K562 (cell line): Measurements from ENCODE around the gene MYBL2. TPM values are rescaled to one million over a fixed set of nuclear protein-coding genes. Genes with fewer than 3 reads are reported as not detected.

Experiments used
- ATAC-seq: fragments of 200-7000 bp; cut with Tn5 transposase; 3 replicates; pipeline ENCODE4 v1.9.1; 2020; ENCODE audit warnings: moderate library complexity
- BruUV-seq: library from RNA; stranded (reverse); fragments of 400-500 nt; replicated peaks from 2 replicates; lab custom pipeline; 2021; lab: Mats Ljungman, UMichigan
- CTCF ChIA-PET: fragments of 300-600 bp; formaldehyde crosslinking; extraction: SDS; loops from one replicate; lab custom pipeline; 2021; ENCODE audit warnings: low intra/inter-chr PET ratio; lab: Yijun Ruan, JAX
- POLR2A ChIA-PET: fragments of 300-600, 350-650 bp; sonication (Branson Sonifier 250); formaldehyde crosslinking; extraction: SDS; loops from one replicate; lab custom pipeline; 2021; ENCODE audit warnings: antibody characterized with exemption, inconsistent platforms; lab: Yijun Ruan, JAX
- DNase-seq, 4 experiments: peaks; one replicate each; pipeline versions ENCODE4 v3.0.0 to v3.0.0-alpha.2; 2011 to 2018; ENCODE audit warnings: low spot score in 3 of 4, mixed read lengths in 3 of 4; ENCODE audit errors: extremely low read depth in 1 of 4
- FAIRE-seq: peaks from 2 replicates; lab custom pipeline; 2011; peaks lifted over from hg19 to GRCh38; lab: Jason Lieb, UNC
- H2AFZ ChIP-seq: 2 replicates; pipeline ENCODE4 v1.6.0; 2011; ENCODE audit warnings: low read depth, low read length, control low read depth, inconsistent platforms
- H3K27ac ChIP-seq: fragments of 200-600 bp; 3 replicates; pipeline ENCODE4 v1.8.0; 2011; ENCODE audit warnings: low read depth, mild to moderate bottlenecking, control low read depth, inconsistent platforms, low read length, moderate library complexity, mixed read lengths; ENCODE audit errors: extremely low read depth
- H3K27me3 ChIP-seq, 2 experiments: fragments of 300-600 bp in 1 of 2; 2 replicates in 1 of 2; 3 replicates in 1 of 2; pipeline versions ENCODE4 v1.6.0 to v1.8.0; 2011; ENCODE audit warnings: inconsistent platforms in 2 of 2, low read length in 2 of 2, mild to moderate bottlenecking in 1 of 2, mixed read lengths in 1 of 2, moderate library complexity in 1 of 2; ENCODE audit not compliant: control insufficient read depth in 2 of 2, insufficient read depth in 2 of 2
- H3K36me3 ChIP-seq: fragments of 300-600 bp; 3 replicates; pipeline ENCODE4 v1.8.0; 2011; ENCODE audit warnings: mild to moderate bottlenecking, low read length, inconsistent platforms; ENCODE audit not compliant: control insufficient read depth, insufficient read depth
- H3K4me1 ChIP-seq, 2 experiments: fragments of 200-600 bp in 1 of 2; replicated peaks in 1 of 2; 2 replicates in 1 of 2; 3 replicates in 1 of 2; pipeline versions ENCODE4 v1.5.1 to v1.8.0; 2011; ENCODE audit warnings: inconsistent platforms in 2 of 2, low read length in 2 of 2, mild to moderate bottlenecking in 1 of 2, mixed read lengths in 1 of 2, moderate library complexity in 1 of 2; ENCODE audit not compliant: control insufficient read depth in 2 of 2, insufficient read depth in 2 of 2
- H3K4me2 ChIP-seq: 2 replicates; pipeline ENCODE4 v1.6.1; 2011; ENCODE audit warnings: low read length, control low read depth, inconsistent platforms, mixed read lengths; ENCODE audit not compliant: insufficient read depth
- H3K4me3 ChIP-seq: fragments of 200-600 bp; sonication (generic), shearing (Covaris generic); 2 replicates; pipeline ENCODE4 v1.5.1; 2016; ENCODE audit warnings: control low read depth, inconsistent platforms
- H3K79me2 ChIP-seq: fragments of 200-600 bp; 3 replicates; pipeline ENCODE4 v1.8.0; 2011; ENCODE audit warnings: low read length, inconsistent platforms; ENCODE audit not compliant: control insufficient read depth, insufficient read depth
- H3K9ac ChIP-seq, 2 experiments: 2 replicates each; pipeline versions ENCODE4 v1.6.0 to v1.6.1; 2011; ENCODE audit warnings: low read depth in 2 of 2, low read length in 2 of 2, control low read depth in 1 of 2, inconsistent platforms in 1 of 2, mild to moderate bottlenecking in 1 of 2, mixed read lengths in 1 of 2; ENCODE audit not compliant: insufficient read depth in 1 of 2
- H3K9me1 ChIP-seq: one replicate; pipeline ENCODE4 v1.6.0; 2011; ENCODE audit warnings: inconsistent platforms, mild to moderate bottlenecking, low read length, moderate library complexity; ENCODE audit not compliant: control insufficient read depth, insufficient read depth
- H3K9me3 ChIP-seq: replicated peaks from 2 replicates; pipeline ENCODE4 v1.5.1; 2011; ENCODE audit warnings: low read depth, low read length, inconsistent platforms; ENCODE audit not compliant: control insufficient read depth, insufficient read depth
- H4K20me1 ChIP-seq: replicated peaks from 2 replicates; pipeline ENCODE4 v1.6.1; 2011; ENCODE audit warnings: low read length, inconsistent platforms, mixed read lengths; ENCODE audit not compliant: control insufficient read depth, insufficient read depth
- NFIX ChIP-seq: fragments of 250-450 bp; sonication (Bioruptor Pico); IDR thresholded peaks from 2 replicates; pipeline ENCODE4 v1.4.0; 2020; ENCODE audit warnings: low read depth, mild to moderate bottlenecking, moderate library complexity
- ZEB2 ChIP-seq: fragments of 450-650 bp; IDR thresholded peaks from 2 replicates; pipeline ENCODE4 v1.6.1; 2016
- ZNF384 ChIP-seq: IDR thresholded peaks from 2 replicates; pipeline ENCODE4 v1.6.1; 2012; ENCODE audit warnings: low read depth, low read length, improper control_type of control experiment
- WGBS: fragments of 100-300 bp; shearing (Covaris generic); methylation state at CpG from one replicate; pipeline ENCODE4 v1.1.6; 2016; ENCODE audit warnings: low coverage, mixed read lengths; ENCODE audit not compliant: insufficient coverage; ENCODE audit errors: missing lambda C conversion rate; 5-methylcytosine and 5-hydroxymethylcytosine counted together
- in situ Hi-C: fragments of 300-500 bp; cut with MboI; formaldehyde crosslinking; loops from 4 replicates; pipeline ENCODE4 v1.15.0; 2018; ENCODE audit warnings: inconsistent platforms, mixed read lengths
- intact Hi-C: fragments of 100-400 bp; cut with micrococcal nuclease; formaldehyde crosslinking; loops from 2 replicates; pipeline ENCODE4 v1.14.2; 2022
- polyA plus RNA-seq, 8 experiments: library from polyadenylated mRNA; depleted of rRNA in 4 of 8; stranded (reverse) in 5 of 8; unstranded in 3 of 8; fragments of >200 nt; fragmentation: Nextera tagmentation in 2 of 8; fragmentation: Illumina TruSeq in 1 of 8; extraction: Ambion mirVana in 2 of 8; extraction: Trizol in 1 of 8; gene quantifications; 2 replicates each; pipeline versions ENCODE4 v1.2.1 to v1.2.3, GENCODE V29; 2011 to 2014; ENCODE audit warnings: inconsistent platforms in 1 of 8, missing spikeins in 1 of 8
- total RNA-seq, 7 experiments: library from RNA; depleted of rRNA in 6 of 7; stranded (reverse); fragments of >200 nt in 6 of 7; fragmentation: Illumina TruSeq in 2 of 7; extraction: Trizol in 2 of 7; gene quantifications; 2 replicates each; pipeline versions ENCODE4 v1.2.1 to v1.2.3, GENCODE V29; 2011 to 2021; ENCODE audit warnings: low replicate concordance in 1 of 7
- TF ChIP-seq, protein P1 (sequence below), 2 experiments: fragments of 450-650 bp in 1 of 2; sonication (generic) in 1 of 2; formaldehyde crosslinking; conservative IDR thresholded peaks; 2 replicates each; pipeline versions ENCODE4 v1.4.0 to v1.8.1; 2020 to 2022; ENCODE audit warnings: mild to moderate bottlenecking in 1 of 2, missing genetic modification reagents in 1 of 2
- TF ChIP-seq, protein P2 (sequence below): fragments of 200-800 bp; sonication (Bioruptor generic); IDR thresholded peaks from 2 replicates; pipeline ENCODE4 v1.6.1; 2016; ENCODE audit warnings: missing genetic modification characterization, missing compliant biosample characterization
- TF ChIP-seq, protein P3 (sequence below): fragments of 250-450 bp; sonication (Bioruptor Pico); IDR thresholded peaks from 2 replicates; pipeline ENCODE4 v1.8.0; 2021; ENCODE audit warnings: moderate library complexity, mild to moderate bottlenecking, inconsistent platforms

Gene MYBL2
- total and polyA plus RNA-seq, 9 of the 15 experiments (the other 6 are each of a cell fraction or from before 2014, with no cell fraction given), result 4.4 to 169 (median 52.5) TPM

DNA sequence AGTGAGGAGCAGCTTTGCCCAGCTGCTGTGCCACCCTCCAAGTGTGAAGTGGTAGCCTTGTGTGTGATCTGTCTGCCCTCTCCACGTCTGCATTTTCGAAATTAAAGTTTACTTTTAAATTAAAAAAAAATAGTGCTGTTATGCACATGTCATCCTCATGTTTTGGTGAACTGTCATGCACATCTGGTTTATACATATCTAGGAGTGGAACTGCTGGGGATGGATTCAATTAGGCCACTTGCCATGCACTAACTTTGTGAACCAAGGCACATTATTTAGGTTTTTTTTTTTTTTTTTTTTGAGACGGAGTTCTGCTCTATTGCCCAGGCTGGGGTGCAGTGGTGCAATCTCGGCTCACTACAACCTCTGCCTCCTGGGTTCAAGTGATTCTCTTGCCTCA is 56.3 kb downstream of the MYBL2 start (continued):
- TF ChIP-seq, protein P1, sequence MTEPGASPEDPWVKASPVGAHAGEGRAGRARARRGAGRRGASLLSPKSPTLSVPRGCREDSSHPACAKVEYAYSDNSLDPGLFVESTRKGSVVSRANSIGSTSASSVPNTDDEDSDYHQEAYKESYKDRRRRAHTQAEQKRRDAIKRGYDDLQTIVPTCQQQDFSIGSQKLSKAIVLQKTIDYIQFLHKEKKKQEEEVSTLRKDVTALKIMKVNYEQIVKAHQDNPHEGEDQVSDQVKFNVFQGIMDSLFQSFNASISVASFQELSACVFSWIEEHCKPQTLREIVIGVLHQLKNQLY (CRISPR knock-in tag; conservative IDR thresholded peaks at IDR 0.05), result no peak
- no peak for TF ChIP-seq NFIX (CRISPR knock-in tag)
- TF ChIP-seq, protein P2, sequence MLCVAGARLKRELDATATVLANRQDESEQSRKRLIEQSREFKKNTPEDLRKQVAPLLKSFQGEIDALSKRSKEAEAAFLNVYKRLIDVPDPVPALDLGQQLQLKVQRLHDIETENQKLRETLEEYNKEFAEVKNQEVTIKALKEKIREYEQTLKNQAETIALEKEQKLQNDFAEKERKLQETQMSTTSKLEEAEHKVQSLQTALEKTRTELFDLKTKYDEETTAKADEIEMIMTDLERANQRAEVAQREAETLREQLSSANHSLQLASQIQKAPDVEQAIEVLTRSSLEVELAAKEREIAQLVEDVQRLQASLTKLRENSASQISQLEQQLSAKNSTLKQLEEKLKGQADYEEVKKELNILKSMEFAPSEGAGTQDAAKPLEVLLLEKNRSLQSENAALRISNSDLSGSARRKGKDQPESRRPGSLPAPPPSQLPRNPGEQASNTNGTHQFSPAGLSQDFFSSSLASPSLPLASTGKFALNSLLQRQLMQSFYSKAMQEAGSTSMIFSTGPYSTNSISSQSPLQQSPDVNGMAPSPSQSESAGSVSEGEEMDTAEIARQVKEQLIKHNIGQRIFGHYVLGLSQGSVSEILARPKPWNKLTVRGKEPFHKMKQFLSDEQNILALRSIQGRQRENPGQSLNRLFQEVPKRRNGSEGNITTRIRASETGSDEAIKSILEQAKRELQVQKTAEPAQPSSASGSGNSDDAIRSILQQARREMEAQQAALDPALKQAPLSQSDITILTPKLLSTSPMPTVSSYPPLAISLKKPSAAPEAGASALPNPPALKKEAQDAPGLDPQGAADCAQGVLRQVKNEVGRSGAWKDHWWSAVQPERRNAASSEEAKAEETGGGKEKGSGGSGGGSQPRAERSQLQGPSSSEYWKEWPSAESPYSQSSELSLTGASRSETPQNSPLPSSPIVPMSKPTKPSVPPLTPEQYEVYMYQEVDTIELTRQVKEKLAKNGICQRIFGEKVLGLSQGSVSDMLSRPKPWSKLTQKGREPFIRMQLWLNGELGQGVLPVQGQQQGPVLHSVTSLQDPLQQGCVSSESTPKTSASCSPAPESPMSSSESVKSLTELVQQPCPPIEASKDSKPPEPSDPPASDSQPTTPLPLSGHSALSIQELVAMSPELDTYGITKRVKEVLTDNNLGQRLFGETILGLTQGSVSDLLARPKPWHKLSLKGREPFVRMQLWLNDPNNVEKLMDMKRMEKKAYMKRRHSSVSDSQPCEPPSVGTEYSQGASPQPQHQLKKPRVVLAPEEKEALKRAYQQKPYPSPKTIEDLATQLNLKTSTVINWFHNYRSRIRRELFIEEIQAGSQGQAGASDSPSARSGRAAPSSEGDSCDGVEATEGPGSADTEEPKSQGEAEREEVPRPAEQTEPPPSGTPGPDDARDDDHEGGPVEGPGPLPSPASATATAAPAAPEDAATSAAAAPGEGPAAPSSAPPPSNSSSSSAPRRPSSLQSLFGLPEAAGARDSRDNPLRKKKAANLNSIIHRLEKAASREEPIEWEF (CRISPR knock-in tag), result no peak
- TF ChIP-seq ZEB2, result no peak

DNA sequence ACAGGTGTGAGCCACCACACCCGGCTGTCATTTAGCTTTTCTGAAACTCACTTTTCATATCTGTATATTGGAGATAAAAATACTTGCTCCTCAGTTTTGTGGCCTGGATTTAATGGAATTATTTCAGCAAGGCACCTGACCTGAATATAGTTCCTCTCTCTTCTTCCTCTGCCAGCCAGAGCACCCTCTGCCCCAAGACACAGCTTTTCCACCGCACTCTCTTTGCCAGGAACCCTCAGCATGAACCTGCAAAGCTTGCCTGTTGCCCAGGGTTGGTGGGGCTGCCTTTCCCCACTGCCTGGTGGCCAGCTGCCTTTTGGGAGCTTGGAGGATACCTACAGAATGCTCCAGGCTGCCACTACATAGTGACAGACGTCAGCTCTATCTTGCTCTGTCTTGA is 56.8 kb downstream of the MYBL2 start:
- H3K4me3 ChIP-seq, result no peak overlapping the region
- ChIA-PET CTCF (no interaction called here), POLR2A (interaction anchor here (0.6 to 0.7 kb wide), 2 partner anchors 10 to 47 kb away, joined by 3 to 4 read pairs; no protein-coding TSS in a partner anchor)
- H3K27ac ChIP-seq, result no peak overlapping the region
- H3K9me1 ChIP-seq, result no peaks in the 10 kb centered on the region
- H3K9ac ChIP-seq, result no peak overlapping the region; a peak in 1 of 4 replicates
- H3K36me3 ChIP-seq, result no peaks in the 10 kb centered on the region
- H2AFZ ChIP-seq, result no peak overlapping the region
- peaks cover 0 to 8% of the 10 kb centered on the region in 2 experiments; a peak in 1 of 5 replicates for H3K4me1 ChIP-seq
- intact Hi-C loops, result loop anchor here (10.0 kb wide), 1 partner anchor 269 kb away; the partner anchor contains the start of gene SRSF6
- H3K9me3 ChIP-seq, result no peaks in the 10 kb centered on the region
- peaks cover 12 to 15% of the 10 kb centered on the region in 2 experiments; a peak in 3 of 5 replicates for H3K27me3 ChIP-seq
- WGBS, result 2% methylated on average over 3 of the region's 3 CpGs
- no peak for ATAC-seq
- TF ChIP-seq ZNF384, result no peak
- TF ChIP-seq, protein P3, sequence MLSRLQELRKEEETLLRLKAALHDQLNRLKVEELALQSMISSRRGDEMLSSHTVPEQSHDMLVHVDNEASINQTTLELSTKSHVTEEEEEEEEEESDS, result no peak
- TF ChIP-seq, all 486 proteins: peak for 0
- no TSS peak for BruUV-seq
- in situ Hi-C loops, result no loop called here
- no peak for FAIRE-seq
- DNase-seq, result no peak
- Histone ChIP-seq H4K20me1 (no peaks in the 10 kb centered on the region), H3K79me2 (no peaks in the 10 kb centered on the region), H3K4me2 (no peak overlapping the region)
